NCI-H2107 treated with DMSO at 0.1 percent for 48 hours (cell line): ENCODE measurements around the gene BBS9.
"Not testable (repeated sequence)": the region's sequence is repeated elsewhere in the genome, so short reads cannot be mapped to it uniquely, and the experiment has no call there.

Source experiments
- DNase-seq: peaks from one replicate; lab custom pipeline; 2025; ENCODE audit not compliant: unreplicated experiment; lab: John Stamatoyannopoulos, UW

BBS9 gene

DNA sequence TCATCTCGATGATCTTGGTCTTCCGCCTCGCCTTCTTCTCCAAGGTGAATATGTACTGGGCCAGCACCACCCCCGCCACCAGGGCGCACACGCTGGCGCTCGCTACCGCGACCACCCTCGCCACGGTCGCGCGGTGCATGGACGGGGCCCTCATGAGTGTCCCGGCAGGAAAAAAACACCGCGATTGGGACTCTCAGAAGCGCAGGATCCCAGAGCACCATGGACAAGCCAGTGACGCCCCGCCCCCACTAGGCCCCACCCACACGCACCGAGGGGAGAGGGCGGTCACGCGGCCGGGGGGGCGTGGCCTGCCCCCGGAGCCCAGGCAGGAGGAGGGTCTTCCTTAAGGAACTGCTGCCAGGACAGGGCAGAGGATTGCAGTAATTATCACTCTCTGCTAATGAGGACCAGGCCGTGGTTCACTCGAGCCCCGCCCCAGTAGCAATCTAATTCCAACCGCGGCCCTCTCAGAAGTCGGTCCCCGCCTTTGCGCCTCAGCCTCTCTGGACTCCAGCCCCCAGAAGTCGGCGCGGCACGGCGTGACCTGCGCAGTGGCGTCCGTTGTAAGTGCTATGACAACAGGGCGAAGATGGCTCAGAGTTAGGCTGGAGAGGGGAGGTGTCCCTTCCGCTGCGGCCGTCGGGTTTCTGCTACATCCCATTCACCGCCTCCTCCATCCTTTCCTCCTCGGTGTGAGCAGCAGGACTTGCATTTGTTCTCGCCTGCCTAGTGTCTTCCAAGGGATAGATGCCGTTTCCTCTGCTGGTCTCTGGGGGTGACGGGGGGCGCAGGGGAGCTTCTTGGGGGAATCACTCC, at the start of gene BBS9:
Gene BBS9, plus strand, starts transcription at position 575 of the 816 bp plus-strand sequence. CDS start 16,689 bp downstream, outside the sequence.
- peak; percentile 95 for DNase-seq

DNA sequence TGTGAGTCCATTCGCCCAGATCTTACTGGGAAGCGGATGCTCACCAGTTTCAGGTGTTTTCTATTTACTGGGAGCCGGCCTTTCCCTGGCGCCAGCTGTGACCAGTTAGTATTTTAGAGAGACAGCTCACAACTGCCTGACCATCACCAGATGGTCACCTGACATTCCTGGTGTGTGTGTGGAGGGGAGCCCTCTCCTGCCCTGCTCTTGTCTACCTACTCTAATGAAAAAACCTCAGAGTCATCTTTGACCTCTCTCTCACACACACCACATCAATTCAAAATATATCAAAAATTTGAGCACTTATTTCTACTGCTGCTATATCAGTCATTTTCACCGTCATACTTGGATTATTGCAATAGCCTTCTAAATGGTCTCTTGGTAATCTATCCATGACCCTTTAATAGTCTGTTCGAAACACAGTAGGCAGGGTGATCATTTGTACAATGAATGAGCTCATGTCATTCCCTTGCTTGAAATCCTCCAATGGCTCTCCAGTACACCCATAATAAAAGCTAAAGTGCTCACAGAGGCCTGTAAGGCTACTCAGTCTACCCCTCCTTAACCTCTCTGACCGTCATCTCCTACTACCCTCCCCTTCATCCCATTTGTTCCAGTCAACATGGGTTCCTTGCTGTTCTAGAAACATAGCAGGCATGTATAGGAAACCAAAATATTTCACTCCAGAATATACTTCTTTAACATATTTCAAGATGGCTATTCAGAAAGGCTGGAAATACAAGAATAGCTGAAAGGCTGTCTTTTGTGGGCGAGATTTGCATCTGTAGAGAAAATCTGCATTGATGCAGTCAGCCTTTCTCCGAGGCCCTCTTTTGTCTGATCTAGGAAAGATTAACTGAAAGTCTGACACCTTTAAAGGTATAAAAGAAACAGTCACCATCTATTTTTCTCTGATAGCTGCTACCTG, 49.3 kb upstream of the BBS9 start:
- DNase-seq, result no peak

DNA sequence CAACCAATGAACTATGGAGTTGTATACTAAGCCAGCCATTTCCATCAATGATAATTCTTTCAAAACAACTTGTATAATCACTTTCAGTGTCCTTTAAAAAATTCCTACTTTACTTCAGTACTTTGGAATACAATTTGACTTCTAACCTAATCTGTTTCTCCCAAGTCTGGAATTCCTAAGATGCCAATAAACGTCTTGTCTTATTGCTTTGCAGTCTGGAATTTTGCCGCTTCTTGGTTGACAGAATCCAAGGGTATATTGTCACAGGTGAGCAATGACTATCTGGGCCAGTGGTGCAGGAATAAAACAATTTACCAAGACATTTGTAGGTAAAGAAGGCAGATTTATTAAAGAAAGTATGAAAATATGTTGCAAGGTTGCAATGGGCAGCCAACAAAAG, 42.0 kb upstream of the BBS9 start:
- no peak for DNase-seq

DNA sequence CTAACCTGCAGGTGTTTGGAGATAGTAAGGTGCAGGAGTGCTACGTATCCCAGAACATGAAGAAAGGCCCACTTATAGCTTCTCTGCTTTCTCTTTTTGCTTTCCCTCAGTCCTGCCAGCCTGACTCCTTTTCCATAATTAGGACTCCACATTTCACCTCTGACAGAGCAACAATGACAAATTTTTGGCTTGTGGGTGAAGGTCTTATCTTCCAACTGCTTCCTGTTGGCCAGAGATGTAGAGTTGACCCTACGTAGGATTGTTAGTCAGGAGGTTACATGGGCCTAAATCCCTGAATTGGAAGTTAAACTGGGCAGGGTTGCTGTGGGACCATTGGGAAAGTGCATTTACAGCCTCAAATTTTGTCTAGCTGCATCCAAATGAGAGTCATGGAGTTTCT, 41.5 kb upstream of the BBS9 start:
- no peak for DNase-seq

DNA sequence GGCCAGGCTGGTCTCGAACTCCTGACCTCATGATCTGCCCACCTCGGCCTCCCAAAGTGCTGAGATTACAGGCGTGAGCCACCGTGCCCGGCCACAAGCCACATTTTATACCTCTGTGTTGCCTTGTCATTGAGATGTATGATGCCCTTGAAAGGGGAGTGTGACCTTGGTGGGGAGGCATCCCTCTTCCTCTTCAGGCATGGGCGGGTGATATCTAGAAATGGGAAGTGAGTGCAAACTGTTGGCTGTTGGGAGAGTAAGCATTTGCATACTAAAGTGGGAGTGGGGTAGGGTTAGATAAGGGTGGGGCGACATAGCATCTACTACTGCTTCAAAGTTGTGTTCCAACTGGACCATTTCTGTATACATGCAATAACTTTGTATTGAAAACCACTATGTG, 40.2 kb upstream of the BBS9 start:
- no peak for DNase-seq

DNA sequence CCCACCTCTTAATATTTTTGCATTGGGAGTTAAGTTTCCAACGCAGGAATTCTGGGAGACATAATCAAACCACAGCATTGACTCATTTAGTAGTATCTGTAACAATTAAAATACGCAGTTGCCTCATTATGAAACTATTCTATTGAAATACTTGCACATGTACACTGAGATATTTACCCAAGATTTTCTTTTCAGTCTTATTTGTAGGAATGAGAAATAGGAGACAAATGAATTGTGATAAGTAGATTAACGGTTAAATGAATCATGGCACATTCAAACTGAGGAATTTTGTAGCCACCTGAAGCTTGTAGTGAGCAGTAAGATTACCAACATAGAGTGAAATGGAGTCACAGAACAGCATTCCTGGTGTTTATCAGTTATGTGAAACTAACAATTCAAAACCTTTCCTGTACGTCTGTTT, 38.2 kb upstream of the BBS9 start:
- DNase-seq, result no peak

DNA sequence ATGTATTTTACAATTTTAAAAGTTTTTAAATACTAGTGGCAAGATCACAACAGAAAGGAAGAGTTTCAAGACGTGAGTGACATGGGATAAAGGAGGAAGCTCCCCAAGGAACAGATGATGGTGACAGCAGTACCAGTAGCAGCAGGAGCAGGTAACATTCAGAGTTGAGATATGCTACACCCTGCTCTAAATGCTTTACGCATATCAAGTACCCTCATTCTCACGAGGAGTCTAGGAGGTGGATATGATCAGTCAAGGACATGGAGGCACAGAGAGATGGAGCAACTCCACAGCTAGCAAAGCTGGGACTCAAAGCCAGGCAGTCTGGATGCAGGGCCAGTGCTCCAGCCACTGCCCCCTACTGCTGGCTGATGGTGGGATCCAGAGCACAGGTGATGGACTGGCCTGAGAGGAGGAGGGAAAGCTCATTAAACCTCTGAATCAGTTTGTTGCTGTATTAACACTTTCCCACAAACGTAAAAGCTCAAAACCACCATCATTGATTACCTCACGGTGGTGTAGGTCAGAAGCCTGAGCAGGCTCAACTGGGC, 37.6 kb upstream of the BBS9 start:
- no peak for DNase-seq

DNA sequence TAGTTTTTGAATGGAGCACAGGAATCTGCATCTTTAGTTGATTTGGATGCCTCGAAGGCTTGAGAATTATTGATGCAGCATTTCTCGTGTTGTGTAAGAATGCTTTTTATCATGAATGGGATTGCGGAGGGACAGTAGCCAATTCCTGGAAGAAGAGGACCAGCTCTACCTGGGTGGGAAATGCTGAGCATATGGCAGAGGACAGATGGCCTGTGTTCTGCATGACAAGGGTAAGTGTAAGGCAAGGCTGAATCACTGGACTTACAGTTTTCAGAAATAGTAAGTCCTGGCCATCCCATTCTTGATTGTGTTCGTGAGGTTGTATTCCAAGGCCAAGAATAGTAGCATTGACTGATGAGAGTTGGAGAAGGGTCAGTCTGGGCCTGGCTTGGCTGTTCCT, 36.1 kb upstream of the BBS9 start:
- DNase-seq, result no peak

DNA sequence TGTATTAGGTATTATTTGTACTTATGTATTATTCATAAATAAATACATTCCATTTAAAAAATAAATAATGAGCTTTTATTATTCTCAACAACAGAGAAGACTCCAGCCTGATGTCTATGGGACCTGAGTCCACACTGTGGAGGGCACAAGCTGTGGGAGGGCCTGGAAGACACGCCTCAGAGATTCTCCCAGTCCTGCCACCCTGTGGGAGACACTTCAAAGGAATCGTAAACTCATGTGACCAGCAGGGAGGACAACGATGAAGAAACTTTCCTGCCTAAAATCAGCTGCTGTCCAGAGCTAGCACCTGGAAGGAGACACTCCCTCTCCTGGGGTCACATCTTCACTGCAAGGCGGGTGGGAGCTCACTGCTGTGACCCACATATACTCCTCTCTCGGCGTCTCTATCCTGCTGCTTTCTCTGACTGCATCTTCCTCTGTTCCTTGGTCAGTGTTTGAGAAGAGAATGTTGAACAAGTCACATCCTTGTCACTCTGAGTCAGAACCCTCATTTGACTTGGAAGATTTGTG, 34.6 kb upstream of the BBS9 start:
- DNase-seq, result not testable (repeated sequence)

DNA sequence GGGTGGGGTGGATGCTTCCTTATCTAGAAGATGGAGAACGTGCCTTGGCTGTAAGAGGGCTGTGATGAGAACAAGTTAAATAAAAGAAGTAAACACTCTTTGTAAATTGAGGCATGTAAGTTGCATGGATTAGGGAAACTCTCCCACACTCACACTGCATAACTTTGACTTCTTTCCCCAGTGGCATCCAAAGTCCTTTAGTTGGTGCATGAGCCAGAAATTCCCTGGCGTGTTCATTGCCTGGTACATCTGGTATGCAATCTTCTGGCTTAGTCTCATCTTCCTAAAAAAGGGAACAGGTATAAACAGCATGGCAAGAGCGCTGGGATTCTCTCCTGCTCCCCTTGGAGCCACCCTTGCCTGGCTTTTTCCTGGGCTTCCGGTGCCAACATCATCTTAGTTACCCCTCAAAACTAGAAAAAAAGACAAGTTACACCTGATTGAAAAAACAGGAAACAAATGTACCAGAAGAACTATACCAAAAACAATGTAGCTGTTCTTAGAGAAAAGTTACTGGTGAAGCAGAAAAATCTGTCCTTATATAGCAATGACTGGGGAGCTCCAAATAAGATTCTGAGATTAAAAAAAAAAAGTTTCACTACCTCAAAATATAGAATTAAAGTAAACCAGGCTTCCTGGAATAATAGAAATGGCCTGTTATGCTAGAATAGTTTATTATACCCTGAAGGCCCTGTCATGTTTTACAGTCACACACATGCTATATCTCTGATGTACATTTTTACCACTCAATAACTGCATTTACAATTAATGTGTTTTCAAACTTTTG, 30.0 kb upstream of the BBS9 start:
- no peak for DNase-seq

DNA sequence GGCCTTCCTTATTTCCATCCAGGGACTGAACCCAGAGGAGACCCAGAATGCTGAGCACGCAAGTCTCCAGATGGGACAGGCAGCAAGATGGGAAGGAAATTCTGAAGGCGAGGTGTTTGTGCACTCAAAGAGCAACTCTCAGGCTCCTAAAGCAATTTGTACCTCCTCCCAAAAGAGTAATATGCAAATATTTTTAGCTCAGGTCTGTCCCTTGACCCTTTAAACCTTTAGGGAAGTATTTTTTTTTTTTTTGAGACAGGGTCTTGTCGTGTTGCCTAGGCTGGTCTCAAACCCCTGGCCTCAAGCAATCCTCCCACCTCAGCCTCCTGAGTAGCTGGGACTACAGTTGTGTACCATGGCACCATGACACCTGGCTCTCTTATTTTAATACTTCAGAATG, 28.6 kb upstream of the BBS9 start:
- no peak for DNase-seq

DNA sequence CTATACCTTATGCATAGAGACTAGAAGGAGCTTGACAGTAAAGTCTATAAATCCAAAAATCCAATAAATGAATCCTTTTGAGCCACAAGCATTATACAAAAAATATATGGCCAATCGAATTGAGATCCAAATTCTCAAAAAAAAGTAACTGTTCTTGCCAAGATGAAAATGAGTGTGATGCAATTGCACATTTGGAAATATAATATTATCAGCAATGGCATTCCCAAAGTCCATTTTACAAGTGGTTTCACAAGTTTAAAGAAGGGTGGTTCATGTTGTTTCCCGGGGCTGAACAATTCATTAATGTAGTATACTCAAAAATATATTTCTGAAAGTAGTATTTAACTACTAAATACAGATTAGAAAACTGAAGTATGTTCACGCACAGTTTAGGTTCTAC, 27.5 kb upstream of the BBS9 start:
- DNase-seq, result no peak

DNA sequence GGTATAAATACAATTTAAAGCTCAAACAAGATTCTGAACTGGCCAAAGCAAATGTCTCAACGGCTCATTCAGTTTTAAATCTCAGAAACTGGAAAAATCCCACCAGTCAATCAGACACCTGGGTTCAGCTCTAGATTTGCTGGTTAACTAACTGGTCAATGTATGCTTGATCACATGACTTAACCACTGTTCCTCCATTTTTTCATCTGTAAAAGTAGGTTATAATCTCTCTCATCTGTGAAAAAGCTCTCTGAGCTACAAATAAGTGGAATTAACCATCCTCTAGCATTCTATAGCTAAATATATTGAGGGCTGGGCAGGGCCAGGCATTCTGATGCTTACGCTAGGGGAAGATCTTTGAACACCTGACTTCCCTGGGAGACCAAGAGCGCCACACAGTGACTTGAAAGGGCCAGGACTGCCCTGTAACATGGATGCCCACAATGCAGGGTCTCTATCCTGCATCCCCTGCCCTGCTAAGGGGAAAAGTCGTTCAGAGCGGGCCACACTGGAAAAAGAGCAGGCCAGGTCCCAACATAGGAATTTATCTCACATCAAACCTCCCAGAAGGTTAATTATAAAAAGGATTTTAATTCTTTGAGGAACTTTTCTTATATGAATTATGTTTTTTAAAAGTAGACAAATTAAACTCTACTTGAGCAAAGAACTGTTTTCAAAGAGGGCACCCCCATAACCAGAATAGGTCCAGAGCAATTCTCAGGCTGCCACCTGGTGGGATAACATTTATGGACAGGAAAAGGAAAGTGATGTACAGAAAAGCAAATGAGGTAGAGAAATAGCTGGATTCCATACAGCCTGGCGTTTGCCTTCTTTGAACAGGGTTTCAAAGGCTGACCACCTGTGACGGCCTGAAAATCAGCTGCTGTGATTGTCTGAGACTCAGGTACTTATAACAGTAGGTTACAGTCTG, 22.0 kb upstream of the BBS9 start:
- DNase-seq, result peak; percentile 64

DNA sequence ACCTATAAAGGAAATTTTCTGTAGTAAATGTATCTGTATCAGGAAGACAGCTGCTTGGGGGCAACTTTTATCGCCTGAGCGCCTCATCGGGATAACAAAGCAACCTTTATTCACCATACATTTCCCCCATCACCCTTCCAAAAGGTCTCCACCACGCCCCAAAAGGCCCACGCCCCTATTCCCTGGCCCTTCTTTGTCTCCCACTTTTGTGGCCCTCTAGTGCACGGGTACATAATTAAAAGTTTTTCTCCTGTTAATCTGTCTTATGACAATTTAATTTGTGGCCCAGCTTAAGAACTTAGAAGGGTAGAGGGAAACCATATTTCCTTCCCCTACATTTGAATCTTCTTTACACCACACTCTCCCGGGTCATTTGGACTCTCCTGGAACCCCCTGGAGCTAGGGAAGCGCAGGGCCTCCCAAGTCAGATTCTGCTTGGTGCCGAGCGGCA, 20.8 kb upstream of the BBS9 start:
- DNase-seq, result no peak

DNA sequence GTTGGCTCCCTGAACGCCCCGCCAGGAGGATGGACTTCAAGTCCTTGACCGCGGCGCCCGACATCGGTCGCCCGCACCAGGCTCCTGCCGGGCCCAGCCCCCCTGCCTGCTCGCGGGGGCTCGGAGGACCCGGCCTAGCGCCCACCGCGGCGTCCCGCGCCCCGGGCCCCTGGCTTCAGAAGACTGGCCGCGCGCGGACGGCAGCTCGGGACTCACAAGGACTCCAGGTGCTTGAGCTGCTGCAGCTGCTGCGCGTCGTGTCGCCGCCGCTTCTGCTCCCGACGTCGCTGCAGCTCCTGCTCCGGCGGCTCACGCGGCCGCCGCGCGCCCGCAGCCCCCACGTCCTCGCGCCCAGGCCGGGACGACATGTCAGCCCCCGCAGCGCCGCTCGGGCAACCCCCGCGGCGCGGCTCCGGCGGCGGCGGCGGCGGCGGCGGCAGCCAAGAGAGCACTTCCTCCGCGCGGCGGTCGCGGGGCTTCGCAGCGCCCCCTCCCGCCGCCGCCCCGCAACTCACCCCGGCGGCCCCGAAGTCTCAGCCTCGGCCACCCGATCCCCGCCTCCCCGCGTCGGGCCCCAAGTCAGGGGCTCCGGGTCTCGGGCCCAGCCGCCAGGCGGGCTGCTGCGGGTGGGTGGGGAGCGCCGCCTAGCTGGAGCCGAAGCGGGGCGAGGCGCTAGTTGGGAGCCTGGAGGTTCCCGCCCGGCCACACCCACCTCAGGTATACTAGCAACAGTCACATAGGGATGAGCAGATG, 20.2 kb upstream of the BBS9 start, which contains the start of gene RP9:
Gene RP9, minus strand, starts transcription at position 400 of the 753 bp plus-strand sequence. Its CDS starts 32 bp downstream, at position 368.
- peak; percentile 56 for DNase-seq

DNA sequence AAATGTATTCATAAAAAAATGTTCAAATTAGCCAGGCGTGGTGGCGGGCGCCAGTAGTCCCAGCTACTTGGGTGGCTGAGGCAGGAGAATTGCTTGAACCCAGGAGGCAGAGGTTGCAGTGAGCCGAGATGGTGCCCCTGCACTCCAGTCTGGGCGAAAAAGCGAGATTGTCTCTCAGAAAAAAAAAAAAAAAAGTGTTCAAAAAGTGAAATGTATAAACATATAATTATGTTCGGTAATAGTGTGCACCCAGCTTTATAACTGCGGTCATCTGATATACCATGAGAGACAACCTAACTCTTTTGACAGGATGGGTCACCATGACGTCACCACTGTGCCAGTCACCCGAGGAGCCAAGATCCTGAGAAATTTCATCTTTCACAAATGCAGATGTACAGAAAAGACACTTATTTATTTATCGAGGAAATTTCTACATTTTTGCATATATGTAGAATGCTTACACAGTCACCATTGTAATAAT, 19.6 kb upstream of the BBS9 start:
- DNase-seq, result no peak

DNA sequence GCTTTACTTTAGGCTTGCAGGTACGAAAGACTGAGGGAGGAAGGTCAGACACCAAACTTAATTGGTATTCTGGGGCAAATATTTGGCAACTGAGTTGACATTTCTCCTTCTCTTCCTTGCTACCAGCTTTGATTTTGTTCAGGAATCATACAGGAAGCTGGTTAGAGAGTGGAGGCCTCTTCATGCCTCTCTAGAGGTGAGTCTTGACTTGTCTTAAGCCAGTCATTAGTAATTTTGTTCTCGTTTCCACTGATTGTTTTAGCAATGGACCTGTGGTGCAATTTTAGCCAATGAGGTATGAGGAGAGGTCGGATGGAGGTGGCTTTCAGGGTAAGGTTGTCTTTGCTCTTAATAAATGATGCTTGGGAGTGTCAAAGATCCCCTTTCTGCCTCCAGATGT, 17.8 kb upstream of the BBS9 start:
- no peak for DNase-seq

DNA sequence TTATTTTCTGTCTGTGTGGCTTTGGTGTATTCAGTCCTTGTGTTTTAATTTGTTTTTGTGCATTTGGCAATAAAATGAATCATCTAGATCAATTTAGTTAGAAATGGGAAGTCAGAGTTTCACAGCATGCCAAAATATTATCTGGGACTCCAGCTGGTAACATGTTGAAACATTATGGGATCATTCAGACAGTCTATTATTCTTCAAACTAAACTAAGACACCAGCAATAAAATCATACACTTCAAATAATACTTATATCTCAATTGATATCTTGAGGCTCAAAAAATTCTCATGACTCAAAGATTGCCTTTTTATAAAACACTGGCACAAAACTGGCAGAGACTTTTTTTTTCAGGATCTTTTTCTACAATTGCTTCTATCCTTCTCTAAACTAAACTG, 14.4 kb upstream of the BBS9 start:
- no peak for DNase-seq

DNA sequence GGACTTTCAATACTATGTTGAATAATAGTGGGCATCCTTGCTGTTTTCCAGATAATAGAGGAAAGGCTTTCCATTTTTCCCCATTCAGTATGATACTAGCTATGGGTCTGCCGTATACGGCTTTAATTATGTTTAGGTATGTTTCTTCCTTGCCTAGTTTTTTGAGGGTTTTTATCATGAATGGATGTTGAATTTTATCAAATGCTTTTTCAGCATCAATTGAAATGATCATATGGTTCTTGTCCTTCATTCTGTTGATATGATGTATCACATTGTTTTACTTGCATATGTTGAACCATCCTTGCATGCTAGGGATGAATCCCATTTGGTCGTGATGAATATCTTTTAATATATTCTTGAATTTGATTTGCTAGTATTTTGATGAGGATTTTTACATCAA, 11.0 kb upstream of the BBS9 start:
- DNase-seq, result no peak
